SK-N-SH (cell line): ENCODE data around the gene ADAMTS13. TPM values are rescaled to one million over a fixed set of nuclear protein-coding genes. Genes with fewer than 3 reads are reported as not detected.

Experiments used
- CTCF ChIA-PET: fragments of 300-600, 350-600 bp; formaldehyde crosslinking; extraction: SDS; loops from one replicate; lab custom pipeline; 2021; lab: Yijun Ruan, JAX
- POLR2A ChIA-PET: fragments of 350-600 bp; sonication (Branson Sonifier 250); formaldehyde crosslinking; extraction: SDS; loops from one replicate; lab custom pipeline; 2020; ENCODE audit warnings: antibody characterized with exemption, inconsistent platforms; lab: Yijun Ruan, JAX
- DNase-seq: peaks from one replicate; pipeline ENCODE4 v3.0.0; 2012
- H2AFZ ChIP-seq: fragments of 200-600 bp; sonication (generic); 2 replicates; pipeline ENCODE4 v1.8.1; 2016; ENCODE audit warnings: antibody characterized with exemption, mild to moderate bottlenecking, low read depth
- H3F3A ChIP-seq: fragments of 200-600 bp; sonication (generic); replicated peaks from 2 replicates; pipeline ENCODE3; 2016; ENCODE audit warnings: antibody characterized with exemption, mild to moderate bottlenecking; ENCODE audit not compliant: insufficient read depth
- H3K27ac ChIP-seq, 2 experiments: fragments of 200-500 bp in 1 of 2; fragments of 200-600 bp in 1 of 2; sonication (Bioruptor generic) in 1 of 2; sonication (generic), shearing (Covaris generic) in 1 of 2; 2 replicates each; pipeline versions ENCODE4 v1.5.1 to v1.6.1; 2014 to 2016; ENCODE audit warnings: low read depth in 2 of 2, inconsistent platforms in 1 of 2, low read length in 1 of 2, mild to moderate bottlenecking in 1 of 2, mixed read lengths in 1 of 2
- H3K27me3 ChIP-seq: fragments of 200-600 bp; sonication (generic), shearing (Covaris generic); 2 replicates; pipeline ENCODE4 v1.6.1; 2016; ENCODE audit warnings: mixed run types; ENCODE audit not compliant: insufficient read depth
- H3K36me3 ChIP-seq, 2 experiments: fragments of 200-500 bp in 1 of 2; fragments of 200-600 bp in 1 of 2; sonication (Bioruptor generic) in 1 of 2; sonication (generic) in 1 of 2; replicated peaks in 1 of 2; 2 replicates each; pipeline versions ENCODE3 to v1.5.1; 2014 to 2016; ENCODE audit warnings: low read length in 1 of 2, mild to moderate bottlenecking in 1 of 2; ENCODE audit not compliant: insufficient read depth in 2 of 2, control insufficient read depth in 1 of 2
- H3K4me1 ChIP-seq, 2 experiments: fragments of 200-500 bp in 1 of 2; fragments of 200-600 bp in 1 of 2; sonication (Bioruptor generic) in 1 of 2; sonication (generic), shearing (Covaris generic) in 1 of 2; 2 replicates each; pipeline versions ENCODE4 v1.5.1 to v1.6.1; 2014 to 2016; ENCODE audit warnings: low read depth in 1 of 2, low read length in 1 of 2, mixed run types in 1 of 2; ENCODE audit not compliant: insufficient read depth in 2 of 2, control insufficient read depth in 1 of 2
- H3K4me2 ChIP-seq: fragments of 200-600 bp; sonication (generic), shearing (Covaris generic); 2 replicates; pipeline ENCODE4 v1.6.1; 2017; ENCODE audit warnings: mixed run types
- H3K4me3 ChIP-seq, 2 experiments: fragments of 200-500 bp in 1 of 2; fragments of 200-600 bp in 1 of 2; sonication (Bioruptor generic) in 1 of 2; sonication (generic), shearing (Covaris generic) in 1 of 2; 2 replicates each; pipeline versions ENCODE4 v1.5.1 to v1.8.1; 2014 to 2016; ENCODE audit warnings: low read depth in 2 of 2, inconsistent platforms in 1 of 2, low read length in 1 of 2, mild to moderate bottlenecking in 1 of 2, mixed read lengths in 1 of 2, moderate library complexity in 1 of 2
- H3K79me2 ChIP-seq: fragments of 200-600 bp; sonication (generic); 2 replicates; pipeline ENCODE4 v1.8.1; 2017; ENCODE audit warnings: mild to moderate bottlenecking; ENCODE audit not compliant: insufficient read depth
- H3K9ac ChIP-seq: fragments of 200-600 bp; sonication (generic); 2 replicates; pipeline ENCODE4 v1.6.1; 2017; ENCODE audit warnings: mixed run types
- H3K9me2 ChIP-seq: fragments of 200-600 bp; sonication (generic); 2 replicates; pipeline ENCODE4 v1.6.1; 2017; ENCODE audit warnings: mixed run types
- H3K9me3 ChIP-seq: fragments of 200-600 bp; sonication (generic); 2 replicates; pipeline ENCODE4 v1.6.1; 2017; ENCODE audit warnings: mixed run types, mild to moderate bottlenecking, moderate library complexity
- H4K20me1 ChIP-seq: fragments of 200-600 bp; sonication (generic); 2 replicates; pipeline ENCODE4 v1.6.1; 2017; ENCODE audit warnings: mild to moderate bottlenecking, mixed run types; ENCODE audit not compliant: insufficient read depth
- ELF1 ChIP-seq: IDR thresholded peaks from 2 replicates; pipeline ENCODE4 v1.4.0; 2012
- EZH2phosphoT487 ChIP-seq: fragments of 200-600 bp; sonication (generic); IDR thresholded peaks from 2 replicates; pipeline ENCODE4 v1.6.1; 2017; ENCODE audit warnings: low read depth, mixed run types, mild to moderate bottlenecking, antibody characterized with exemption, moderate library complexity, borderline replicate concordance
- NRF1 ChIP-seq: IDR thresholded peaks from 2 replicates; pipeline ENCODE4 v1.6.1; 2012; ENCODE audit warnings: low read depth, mild to moderate bottlenecking, low read length
- RCOR1 ChIP-seq: fragments of 150-350 bp; IDR thresholded peaks from 2 replicates; pipeline ENCODE4 v1.6.1; 2017; ENCODE audit warnings: antibody characterized with exemption, low read length
- REST ChIP-seq: IDR thresholded peaks from 2 replicates; pipeline ENCODE4 v1.6.1; 2012; ENCODE audit warnings: mild to moderate bottlenecking, low read depth, low read length, moderate library complexity
- RXRA ChIP-seq: IDR thresholded peaks from 2 replicates; pipeline ENCODE4 v1.4.0; 2012; ENCODE audit warnings: low read depth, mild to moderate bottlenecking, borderline replicate concordance
- TAF1 ChIP-seq: IDR thresholded peaks from 2 replicates; pipeline ENCODE4 v1.6.1; 2012; ENCODE audit warnings: low read depth, mild to moderate bottlenecking, low read length, moderate library complexity, borderline replicate concordance
- USF2 ChIP-seq: fragments of 150-350 bp; IDR thresholded peaks from 2 replicates; pipeline ENCODE4 v1.6.1; 2017; ENCODE audit warnings: antibody characterized with exemption, low read length, low read depth, borderline replicate concordance
- ZBTB33 ChIP-seq: IDR thresholded peaks from 2 replicates; pipeline ENCODE4 v1.4.0; 2012; ENCODE audit warnings: low read depth, borderline replicate concordance
- WGBS: methylation state at CpG from one replicate; pipeline ENCODE4 v1.1.6; 2017; ENCODE audit warnings: low lambda C conversion rate; 5-methylcytosine and 5-hydroxymethylcytosine counted together
- polyA plus RNA-seq, 3 experiments: library from polyadenylated mRNA; depleted of rRNA; stranded (reverse); fragments of >200 nt; gene quantifications; 2 replicates each; pipeline ENCODE4 v1.2.3, GENCODE V29; 2012

The ADAMTS13 gene
- polyA plus RNA-seq, 1 of the 3 experiments (the other 2 are of a cell fraction): 10.6 TPM

- TF ChIP-seq REST: no peak
Measured at GRCh38 chr9:133455936-133456335, 33.8 kb downstream of the ADAMTS13 start (continued).

DNA sequence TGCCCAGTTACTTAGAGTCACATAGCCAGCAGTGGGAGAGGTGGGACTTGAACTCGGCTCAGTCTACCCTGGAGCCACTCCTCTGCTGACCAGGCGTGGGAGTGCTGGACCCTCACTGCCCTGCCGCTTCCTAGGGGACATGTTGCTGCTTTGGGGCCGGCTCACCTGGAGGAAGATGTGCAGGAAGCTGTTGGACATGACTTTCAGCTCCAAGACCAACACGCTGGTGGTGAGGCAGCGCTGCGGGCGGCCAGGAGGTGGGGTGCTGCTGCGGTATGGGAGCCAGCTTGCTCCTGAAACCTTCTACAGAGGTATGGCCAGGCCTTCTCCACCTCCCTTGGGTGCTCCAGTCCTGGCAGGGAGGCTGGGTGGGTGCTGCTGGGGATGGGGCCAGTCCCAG, 34.2 kb downstream of the ADAMTS13 start:
- no peak for DNase-seq
- WGBS: 90% methylated on average over 6 of the region's 9 CpGs
- H3K4me3 ChIP-seq: no peak overlapping the region
- H3K4me1 ChIP-seq: peaks cover 0 to 21% of the 10 kb centered on the region in 2 experiments; a peak in 1 of 4 replicates
- peaks cover 2% of the 10 kb centered on the region for H3F3A ChIP-seq
- H3K27me3 ChIP-seq: no peaks in the 10 kb centered on the region
- no peaks in the 10 kb centered on the region for H3K9me3 ChIP-seq
- H2AFZ ChIP-seq: no peak overlapping the region
- H3K27ac ChIP-seq: no peak overlapping the region
- H3K9ac ChIP-seq: no peak overlapping the region
- POLR2A ChIA-PET: no interaction called here
- no peaks in the 10 kb centered on the region for H4K20me1 ChIP-seq
- TF ChIP-seq TAF1 (no peak), NRF1 (no peak), EZH2phosphoT487 (no peak), ELF1 (no peak), REST (no peak)
- H3K9me2 ChIP-seq: no peaks in the 10 kb centered on the region
- H3K79me2 ChIP-seq: no peaks in the 10 kb centered on the region
- no peak overlapping the region for H3K4me2 ChIP-seq
- CTCF ChIA-PET: interaction anchor here (1.7 kb wide), 1 partner anchor 9 kb away, joined by 5 read pairs; no protein-coding TSS in a partner anchor
- no peaks in the 10 kb centered on the region for H3K36me3 ChIP-seq

DNA sequence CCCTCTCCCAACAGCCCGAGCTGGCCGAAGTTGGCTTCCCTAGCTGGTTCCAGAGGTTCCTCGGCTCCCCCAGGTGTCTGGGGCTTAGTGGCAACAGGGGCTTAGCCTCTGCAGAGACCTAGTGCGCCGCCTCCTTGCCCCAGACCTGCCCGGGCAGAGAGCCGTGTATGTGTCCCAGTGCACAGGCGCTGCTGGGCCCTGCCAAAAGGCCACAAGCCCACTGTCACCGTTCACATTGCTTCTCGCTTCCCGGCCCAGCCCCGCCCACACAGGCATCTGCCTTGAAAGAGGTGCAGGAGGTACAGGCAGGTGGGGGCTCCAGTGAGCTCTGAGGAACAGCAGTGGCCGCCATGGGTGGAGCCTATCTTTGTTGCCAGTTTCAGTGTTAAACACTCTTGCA, 35.1 kb downstream of the ADAMTS13 start:
- H3K27ac ChIP-seq: no peak overlapping the region
- no peak overlapping the region for H3K4me3 ChIP-seq
- H3K9me2 ChIP-seq: no peaks in the 10 kb centered on the region
- no peak overlapping the region for H3K4me2 ChIP-seq
- H3K9ac ChIP-seq: no peak overlapping the region
- peaks cover 0 to 28% of the 10 kb centered on the region in 2 experiments; a peak in 1 of 4 replicates for H3K4me1 ChIP-seq
- H3K79me2 ChIP-seq: no peaks in the 10 kb centered on the region
- 91% methylated on average over 6 of the region's 13 CpGs for WGBS
- peaks cover 2% of the 10 kb centered on the region for H3F3A ChIP-seq
- DNase-seq: no peak
- H3K36me3 ChIP-seq: no peaks in the 10 kb centered on the region
- no peaks in the 10 kb centered on the region for H4K20me1 ChIP-seq
- ChIA-PET POLR2A (no interaction called here), CTCF (interaction anchor here (1.4 to 1.7 kb wide), 2 partner anchors 7 to 10 kb away, joined by 4 to 5 read pairs; no protein-coding TSS in a partner anchor)
- H3K9me3 ChIP-seq: no peaks in the 10 kb centered on the region
- H2AFZ ChIP-seq: no peak overlapping the region
- no peaks in the 10 kb centered on the region for H3K27me3 ChIP-seq
- TF ChIP-seq RCOR1 (no peak), USF2 (no peak), RXRA (no peak), ZBTB33 (no peak), REST (no peak)
